H9 (cell line): Measurements from ENCODE around the gene FHIT. TPM values are rescaled to one million over a fixed set of nuclear protein-coding genes. Genes with fewer than 3 reads are reported as not detected.

Experiments used
- DNase-seq: peaks from one replicate; pipeline ENCODE4 v3.0.0-alpha.2; 2017
- H2AFZ ChIP-seq: one replicate; pipeline ENCODE4 v1.6.1; 2013; ENCODE audit warnings: mild to moderate bottlenecking, low read length, control low read depth, moderate library complexity
- H2AK5ac ChIP-seq: 2 replicates; pipeline ENCODE4 v1.6.1; 2013; ENCODE audit warnings: low read length, control low read depth, mixed read lengths; ENCODE audit not compliant: insufficient read length
- H2BK120ac ChIP-seq: one replicate; pipeline ENCODE4 v1.6.1; 2013; ENCODE audit warnings: low read depth, mild to moderate bottlenecking, low read length, control low read depth, inconsistent platforms; ENCODE audit not compliant: poor library complexity, severe bottlenecking
- H2BK12ac ChIP-seq: 2 replicates; pipeline ENCODE4 v1.6.1; 2013; ENCODE audit warnings: low read length, control low read depth, mixed read lengths, low read depth; ENCODE audit not compliant: insufficient read length
- H2BK15ac ChIP-seq: 2 replicates; pipeline ENCODE4 v1.6.1; 2013; ENCODE audit warnings: low read depth, low read length, control low read depth
- H2BK20ac ChIP-seq: one replicate; pipeline ENCODE4 v1.6.1; 2013; ENCODE audit warnings: low read depth, mild to moderate bottlenecking, low read length, control low read depth, inconsistent platforms; ENCODE audit not compliant: poor library complexity, severe bottlenecking
- H2BK5ac ChIP-seq: 2 replicates; pipeline ENCODE4 v1.6.1; 2013; ENCODE audit warnings: low read length, control low read depth, mixed read lengths; ENCODE audit not compliant: insufficient read length
- H3K14ac ChIP-seq: 2 replicates; pipeline ENCODE4 v1.6.1; 2013; ENCODE audit warnings: low read length, control low read depth; ENCODE audit not compliant: insufficient read depth
- H3K18ac ChIP-seq: 2 replicates; pipeline ENCODE4 v1.6.1; 2013; ENCODE audit warnings: low read depth, mild to moderate bottlenecking, mixed read lengths, low read length, control low read depth; ENCODE audit not compliant: insufficient read length
- H3K23ac ChIP-seq: 2 replicates; pipeline ENCODE4 v1.6.1; 2013; ENCODE audit warnings: low read length, control low read depth, mixed read lengths, low read depth; ENCODE audit not compliant: insufficient read length
- H3K23me2 ChIP-seq: 2 replicates; pipeline ENCODE4 v1.6.1; 2013; ENCODE audit warnings: low read depth, mild to moderate bottlenecking, mixed read lengths, low read length, control low read depth; ENCODE audit not compliant: insufficient read length, poor library complexity, severe bottlenecking
- H3K27ac ChIP-seq: 2 replicates; pipeline ENCODE4 v1.5.1; 2013; ENCODE audit warnings: low read length, control low read depth, mixed read lengths, low read depth; ENCODE audit not compliant: insufficient read length
- H3K27me3 ChIP-seq: 2 replicates; pipeline ENCODE4 v1.6.1; 2013; ENCODE audit warnings: low read length, control low read depth, inconsistent platforms; ENCODE audit not compliant: insufficient read depth
- H3K4ac ChIP-seq: 2 replicates; pipeline ENCODE4 v1.6.1; 2013; ENCODE audit warnings: low read depth, mild to moderate bottlenecking, control low read depth, inconsistent platforms, low read length, moderate library complexity
- H3K4me1 ChIP-seq: 2 replicates; pipeline ENCODE4 v1.6.1; 2013; ENCODE audit warnings: low read length, control low read depth, inconsistent platforms; ENCODE audit not compliant: insufficient read depth
- H3K4me2 ChIP-seq: 2 replicates; pipeline ENCODE4 v1.6.1; 2013; ENCODE audit warnings: low read length, control low read depth, mixed read lengths; ENCODE audit not compliant: insufficient read length, insufficient read depth
- H3K56ac ChIP-seq: 2 replicates; pipeline ENCODE4 v1.6.1; 2013; ENCODE audit warnings: low read depth, mild to moderate bottlenecking, mixed read lengths, low read length, control low read depth; ENCODE audit not compliant: insufficient read length
- H3K79me1 ChIP-seq: 2 replicates; pipeline ENCODE4 v1.6.1; 2013; ENCODE audit warnings: low read depth, mild to moderate bottlenecking, moderate library complexity, low read length, control low read depth, inconsistent platforms; ENCODE audit not compliant: insufficient read depth, poor library complexity, severe bottlenecking
- H3K79me2 ChIP-seq: 2 replicates; pipeline ENCODE4 v1.6.1; 2013; ENCODE audit warnings: low read length, control low read depth, inconsistent platforms; ENCODE audit not compliant: insufficient read depth
- H3K9ac ChIP-seq: 2 replicates; pipeline ENCODE4 v1.6.1; 2013; ENCODE audit warnings: low read length, control low read depth, mixed read lengths; ENCODE audit not compliant: insufficient read length; ENCODE audit errors: extremely low read depth
- H3K9me3 ChIP-seq: one replicate; pipeline ENCODE4 v1.6.1; 2013; ENCODE audit warnings: low read depth, low read length, inconsistent platforms; ENCODE audit not compliant: control insufficient read depth
- H3T11ph ChIP-seq: one replicate; pipeline ENCODE4 v1.6.1; 2013; ENCODE audit warnings: mild to moderate bottlenecking, low read length, control low read depth, inconsistent platforms
- H4K20me1 ChIP-seq: one replicate; pipeline ENCODE4 v1.6.1; 2013; ENCODE audit not compliant: control insufficient read depth, insufficient read length, insufficient read depth
- H4K5ac ChIP-seq: 2 replicates; pipeline ENCODE4 v1.6.1; 2013; ENCODE audit warnings: low read depth, mild to moderate bottlenecking, mixed read lengths, low read length, control low read depth; ENCODE audit not compliant: insufficient read length
- H4K8ac ChIP-seq: replicated peaks from 2 replicates; pipeline ENCODE4 v1.6.1; 2013; ENCODE audit warnings: low read length, control low read depth, mixed read lengths, low read depth; ENCODE audit not compliant: insufficient read length
- H4K91ac ChIP-seq: 2 replicates; pipeline ENCODE4 v1.6.1; 2013; ENCODE audit warnings: low read depth, mild to moderate bottlenecking, moderate library complexity, mixed read lengths, low read length, control low read depth; ENCODE audit not compliant: insufficient read length
- H3K27ac Mint-ChIP-seq, 3 experiments: 2 replicates in 2 of 3; 3 replicates in 1 of 3; pipeline ENCODE4 v1.8.0; 2020 to 2021; ENCODE audit warnings: mixed read lengths in 3 of 3, mild to moderate bottlenecking in 1 of 3, moderate library complexity in 1 of 3
- H3K27me3 Mint-ChIP-seq: 2 replicates; pipeline ENCODE4 v1.8.0; 2021; ENCODE audit warnings: low read depth, mild to moderate bottlenecking, moderate library complexity, mixed read lengths
- H3K36me3 Mint-ChIP-seq, 3 experiments: 2 replicates in 2 of 3; 3 replicates in 1 of 3; pipeline ENCODE4 v1.8.0; 2020 to 2021; ENCODE audit warnings: low read depth in 3 of 3, mixed read lengths in 3 of 3; ENCODE audit not compliant: insufficient read depth in 1 of 3
- H3K4me1 Mint-ChIP-seq, 2 experiments: 2 replicates each; pipeline ENCODE4 v1.8.0; 2020; ENCODE audit warnings: mixed read lengths in 2 of 2
- H3K4me3 Mint-ChIP-seq, 2 experiments: 2 replicates in 1 of 2; 3 replicates in 1 of 2; pipeline ENCODE4 v1.8.0; 2020 to 2021; ENCODE audit warnings: mild to moderate bottlenecking in 2 of 2, mixed read lengths in 2 of 2, moderate library complexity in 1 of 2
- H3K9me3 Mint-ChIP-seq, 2 experiments: 2 replicates in 1 of 2; 3 replicates in 1 of 2; pipeline ENCODE4 v1.8.0; 2020; ENCODE audit warnings: mild to moderate bottlenecking in 2 of 2, mixed read lengths in 2 of 2, moderate library complexity in 1 of 2
- WGBS: extraction: QIAGEN DNeasy Blood & Tissue Kit; methylation state at CpG from one replicate; pipeline ENCODE4 v1.1.7; 2013; ENCODE audit warnings: missing lambda C conversion rate, low lambda C conversion rate, mixed read lengths; ENCODE audit not compliant: insufficient read length; ENCODE audit errors: extremely low coverage; 5-methylcytosine and 5-hydroxymethylcytosine counted together
- total RNA-seq: library from RNA; stranded (reverse); gene quantifications from 2 replicates; pipeline ENCODE4 v1.2.1, GENCODE V29; 2021
- TF ChIP-seq, protein P1 (sequence below): fragments of 200-600 bp; sonication (generic); conservative IDR thresholded peaks from 3 replicates; pipeline ENCODE4 v1.8.0; 2021; ENCODE audit warnings: antibody characterized with exemption, mild to moderate bottlenecking

Gene FHIT
- total RNA-seq, 1 experiment from 2014 or later = 3.0 TPM

DNA sequence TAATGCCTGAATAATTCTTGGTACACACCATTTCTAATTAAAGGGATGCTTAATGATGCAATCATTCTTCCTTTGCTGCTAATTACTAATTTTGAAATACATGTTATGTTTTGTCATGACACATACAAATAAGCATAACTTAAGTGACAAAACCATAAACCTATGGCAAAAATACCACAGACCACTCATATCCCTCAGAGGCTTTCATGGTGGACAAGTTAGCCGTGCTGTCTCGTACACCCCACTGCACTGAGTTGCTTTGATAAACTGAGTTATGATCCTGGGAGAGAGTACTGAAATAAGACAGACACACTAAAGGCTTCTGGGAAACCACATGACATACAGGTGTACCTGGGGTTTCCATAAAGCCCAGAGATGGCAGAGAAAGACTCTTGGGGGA, 913.8 kb downstream of the FHIT start:
- no peak overlapping the region for H3K4ac ChIP-seq
- no peak overlapping the region for H2BK20ac ChIP-seq
- H3T11ph ChIP-seq = no peak overlapping the region
- no peaks in the 10 kb centered on the region for H3K4me1 ChIP-seq
- DNase-seq = no peak
- H2BK5ac ChIP-seq = no peak overlapping the region
- no peak overlapping the region for H4K5ac ChIP-seq
- no peak overlapping the region for H3K27ac ChIP-seq
- H3K23me2 ChIP-seq = no peaks in the 10 kb centered on the region
- H2BK120ac ChIP-seq = no peak overlapping the region
- H4K8ac ChIP-seq = no peak overlapping the region
- H3K36me3 Mint-ChIP-seq = no peaks in the 10 kb centered on the region
- H3K4me3 Mint-ChIP-seq = no peak overlapping the region
- H3K9me3 ChIP-seq = no peaks in the 10 kb centered on the region
- no peaks in the 10 kb centered on the region for H3K4me1 Mint-ChIP-seq
- no peak overlapping the region for H2AK5ac ChIP-seq
- H3K79me1 ChIP-seq = no peaks in the 10 kb centered on the region
- no peaks in the 10 kb centered on the region for H3K27me3 Mint-ChIP-seq
- no peak overlapping the region for H2AFZ ChIP-seq
- H4K20me1 ChIP-seq = no peaks in the 10 kb centered on the region
- no peak overlapping the region for H2BK15ac ChIP-seq
- H3K79me2 ChIP-seq = no peaks in the 10 kb centered on the region
- TF ChIP-seq, protein P1, sequence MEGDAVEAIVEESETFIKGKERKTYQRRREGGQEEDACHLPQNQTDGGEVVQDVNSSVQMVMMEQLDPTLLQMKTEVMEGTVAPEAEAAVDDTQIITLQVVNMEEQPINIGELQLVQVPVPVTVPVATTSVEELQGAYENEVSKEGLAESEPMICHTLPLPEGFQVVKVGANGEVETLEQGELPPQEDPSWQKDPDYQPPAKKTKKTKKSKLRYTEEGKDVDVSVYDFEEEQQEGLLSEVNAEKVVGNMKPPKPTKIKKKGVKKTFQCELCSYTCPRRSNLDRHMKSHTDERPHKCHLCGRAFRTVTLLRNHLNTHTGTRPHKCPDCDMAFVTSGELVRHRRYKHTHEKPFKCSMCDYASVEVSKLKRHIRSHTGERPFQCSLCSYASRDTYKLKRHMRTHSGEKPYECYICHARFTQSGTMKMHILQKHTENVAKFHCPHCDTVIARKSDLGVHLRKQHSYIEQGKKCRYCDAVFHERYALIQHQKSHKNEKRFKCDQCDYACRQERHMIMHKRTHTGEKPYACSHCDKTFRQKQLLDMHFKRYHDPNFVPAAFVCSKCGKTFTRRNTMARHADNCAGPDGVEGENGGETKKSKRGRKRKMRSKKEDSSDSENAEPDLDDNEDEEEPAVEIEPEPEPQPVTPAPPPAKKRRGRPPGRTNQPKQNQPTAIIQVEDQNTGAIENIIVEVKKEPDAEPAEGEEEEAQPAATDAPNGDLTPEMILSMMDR = no peak
- H3K14ac ChIP-seq = no peak overlapping the region
- H3K23ac ChIP-seq = no peak overlapping the region
- WGBS = no CpG with 5 or more reads among the region's 2 CpGs
- no peak overlapping the region for H4K91ac ChIP-seq
- H2BK12ac ChIP-seq = no peak overlapping the region
- H3K4me2 ChIP-seq = no peak overlapping the region
- H3K27me3 ChIP-seq = no peaks in the 10 kb centered on the region
- no peaks in the 10 kb centered on the region for H3K9me3 Mint-ChIP-seq
- H3K9ac ChIP-seq = no peak overlapping the region
- H3K56ac ChIP-seq = no peak overlapping the region
- no peak overlapping the region for H3K18ac ChIP-seq
- H3K27ac Mint-ChIP-seq = no peak overlapping the region
